Hepatocyte (in vitro differentiated cells): Measurements from ENCODE around the gene RGS17.

ENCODE experiments used
- EZH2 ChIP-seq: fragments of 200-600 bp; sonication (generic); IDR thresholded peaks from 2 replicates; pipeline ENCODE4 v1.6.1; 2016; ENCODE audit warnings: antibody characterized with exemption, mild to moderate bottlenecking, borderline replicate concordance
- EZH2phosphoT487 ChIP-seq: fragments of 200-600 bp; sonication (generic); IDR thresholded peaks from one replicate; pipeline ENCODE4 v1.6.1; 2018; ENCODE audit warnings: antibody characterized with exemption, mild to moderate bottlenecking, low read depth, moderate library complexity; ENCODE audit not compliant: unreplicated experiment, severe bottlenecking
- TF ChIP-seq, protein P1 (sequence below): fragments of 200-600 bp; sonication (generic); IDR thresholded peaks from 2 replicates; pipeline ENCODE4 v1.5.1; 2016; ENCODE audit warnings: antibody characterized with exemption, mild to moderate bottlenecking; ENCODE audit not compliant: poor library complexity

DNA sequence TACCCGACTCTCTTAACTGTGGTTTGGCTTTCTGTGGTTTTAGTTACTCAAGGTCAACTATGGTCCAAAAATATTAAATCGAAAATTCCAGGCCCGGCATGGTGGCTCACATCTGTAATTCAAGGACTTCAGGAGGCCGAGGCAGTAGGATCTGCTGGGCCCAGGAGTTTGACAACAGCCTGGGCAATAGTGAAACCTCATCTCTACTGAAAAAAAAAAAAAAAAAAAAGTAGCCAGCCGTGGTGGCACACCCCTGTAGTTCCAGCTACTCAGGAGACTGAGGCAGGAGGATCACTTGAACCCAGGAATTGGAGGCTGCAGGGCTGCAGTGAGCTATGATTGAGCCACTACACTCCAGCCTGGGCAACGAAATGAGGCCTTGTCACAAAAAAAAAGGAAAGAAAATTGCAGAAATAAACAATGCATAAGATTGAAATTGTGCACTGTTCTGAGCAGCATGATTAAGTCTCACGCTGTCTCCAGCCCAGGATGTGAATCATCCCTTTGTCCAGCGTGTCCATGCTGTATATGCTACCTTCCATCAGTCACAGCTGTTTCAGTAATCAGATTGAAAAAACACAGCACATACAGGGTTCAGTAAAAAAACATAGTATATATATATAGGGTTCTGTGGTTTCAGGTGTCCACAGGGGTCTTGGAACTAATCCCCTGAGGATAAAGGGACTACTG lies 40.7 kb downstream of the RGS17 start:
- TF ChIP-seq, protein P1, sequence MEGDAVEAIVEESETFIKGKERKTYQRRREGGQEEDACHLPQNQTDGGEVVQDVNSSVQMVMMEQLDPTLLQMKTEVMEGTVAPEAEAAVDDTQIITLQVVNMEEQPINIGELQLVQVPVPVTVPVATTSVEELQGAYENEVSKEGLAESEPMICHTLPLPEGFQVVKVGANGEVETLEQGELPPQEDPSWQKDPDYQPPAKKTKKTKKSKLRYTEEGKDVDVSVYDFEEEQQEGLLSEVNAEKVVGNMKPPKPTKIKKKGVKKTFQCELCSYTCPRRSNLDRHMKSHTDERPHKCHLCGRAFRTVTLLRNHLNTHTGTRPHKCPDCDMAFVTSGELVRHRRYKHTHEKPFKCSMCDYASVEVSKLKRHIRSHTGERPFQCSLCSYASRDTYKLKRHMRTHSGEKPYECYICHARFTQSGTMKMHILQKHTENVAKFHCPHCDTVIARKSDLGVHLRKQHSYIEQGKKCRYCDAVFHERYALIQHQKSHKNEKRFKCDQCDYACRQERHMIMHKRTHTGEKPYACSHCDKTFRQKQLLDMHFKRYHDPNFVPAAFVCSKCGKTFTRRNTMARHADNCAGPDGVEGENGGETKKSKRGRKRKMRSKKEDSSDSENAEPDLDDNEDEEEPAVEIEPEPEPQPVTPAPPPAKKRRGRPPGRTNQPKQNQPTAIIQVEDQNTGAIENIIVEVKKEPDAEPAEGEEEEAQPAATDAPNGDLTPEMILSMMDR: no peak
- TF ChIP-seq EZH2: no peak
- TF ChIP-seq EZH2phosphoT487: no peak
